ENCODE results near the gene CCL17.

Gene CCL17

DNA sequence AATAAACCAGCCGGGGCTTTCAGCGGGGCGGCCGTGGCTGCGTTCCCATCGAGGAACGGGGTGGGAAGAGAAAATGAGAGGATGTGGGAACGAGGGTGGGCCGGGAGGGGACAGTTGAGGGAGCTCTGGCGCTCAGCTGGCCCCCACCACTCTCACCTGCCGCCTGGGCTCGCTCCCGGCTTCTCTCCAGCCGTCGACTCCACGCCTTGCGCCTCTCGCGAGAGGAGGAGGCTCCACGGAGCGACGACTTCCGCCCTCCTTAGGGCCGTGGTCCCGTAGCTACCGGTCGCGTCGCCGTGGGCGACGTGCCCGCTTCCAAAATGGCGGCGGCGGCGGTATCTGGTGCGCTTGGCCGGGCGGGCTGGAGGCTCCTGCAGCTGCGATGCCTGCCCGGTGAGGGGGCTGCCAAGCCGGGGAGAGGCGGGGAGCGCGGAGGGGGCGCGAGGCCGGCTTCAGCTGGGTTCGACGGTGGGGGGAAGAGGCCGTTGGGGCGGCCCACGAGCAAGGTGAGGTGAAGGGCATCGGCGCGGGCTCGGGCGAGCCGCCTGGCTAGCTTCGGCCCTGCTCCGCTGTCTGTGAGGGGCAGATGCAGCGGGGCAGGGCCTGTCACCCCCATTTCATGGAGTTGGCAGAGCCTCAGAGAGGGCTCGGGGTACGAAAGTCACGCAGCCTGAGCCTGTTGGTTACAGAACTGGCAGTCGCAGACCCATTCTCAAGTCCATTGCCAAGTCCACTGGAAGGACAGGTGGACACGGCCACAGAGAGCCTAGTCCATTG, 42.8 kb downstream of the CCL17 start, which contains the start of the genes CIAPIN1 and COQ9:
Gene CIAPIN1, minus strand, starts transcription at position 200 of the 777 bp plus-strand sequence. CDS start 6,457 bp downstream, outside the sequence.
Gene COQ9, plus strand, starts transcription at position 294 of the 777 bp plus-strand sequence. Its CDS starts 27 bp downstream, at position 321.
- peak within 1 kb of the TSS; percentile 86 to 89 for H3K27ac ChIP-seq (ENCODE audit: low read depth in 2 of 2, low read length in 2 of 2)
- no peaks in the 10 kb centered on the region for H3K9me3 ChIP-seq (ENCODE audit: control insufficient read depth in 2 of 2, low read length in 2 of 2)
- H3K27me3 ChIP-seq (ENCODE audit: control insufficient read depth in 2 of 2, insufficient read depth in 2 of 2, low read length in 2 of 2): no peaks in the 10 kb centered on the region
- peaks cover 11 to 14% of the 10 kb centered on the region in 2 donors for H3K4me1 ChIP-seq (ENCODE audit: control insufficient read depth in 2 of 2, insufficient read depth in 2 of 2, low read length in 2 of 2)
- H3K9ac ChIP-seq (ENCODE audit: low read depth in 1 of 2, low read length in 2 of 2): peak within 1 kb of the TSS; percentile 81 to 95
- H3K4me3 ChIP-seq (ENCODE audit: low read length in 2 of 2): peak within 1 kb of the TSS; percentile 67 to 99
- H3K36me3 ChIP-seq (ENCODE audit: control insufficient read depth in 2 of 2, insufficient read depth in 2 of 2, low read length in 2 of 2): peaks cover 12 to 16% of the 10 kb centered on the region in 2 donors

DNA sequence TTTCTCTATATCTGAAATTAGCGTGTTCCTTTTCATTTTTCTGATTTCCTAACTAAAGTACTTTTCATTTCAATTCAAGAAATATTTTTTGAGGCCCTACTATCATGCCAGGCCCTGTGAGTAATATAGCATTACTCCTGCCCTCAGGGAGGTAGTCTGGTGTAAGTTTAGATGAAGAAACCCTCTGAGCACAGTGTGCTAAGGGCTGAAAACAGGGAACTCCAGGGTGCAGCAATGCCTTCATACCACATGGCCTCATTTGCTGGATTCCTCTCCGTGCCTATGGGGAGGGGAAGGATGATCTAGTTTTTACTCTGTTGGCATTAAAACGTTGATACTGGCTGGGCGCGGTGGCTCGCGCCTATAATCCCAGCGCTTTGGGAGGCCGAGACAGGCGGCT, 47.5 kb downstream of the CCL17 start:
- no peaks in the 10 kb centered on the region for H3K27me3 ChIP-seq (ENCODE audit: control insufficient read depth in 2 of 2, insufficient read depth in 2 of 2, low read length in 2 of 2)
- H3K4me1 ChIP-seq (ENCODE audit: control insufficient read depth in 2 of 2, insufficient read depth in 2 of 2, low read length in 2 of 2): peaks cover 2 to 9% of the 10 kb centered on the region in 2 donors
- no peaks in the 10 kb centered on the region for H3K9me3 ChIP-seq (ENCODE audit: control insufficient read depth in 2 of 2, low read length in 2 of 2)
- H3K4me3 ChIP-seq (ENCODE audit: low read length in 2 of 2): no peak overlapping the region
- H3K9ac ChIP-seq (ENCODE audit: low read depth in 1 of 2, low read length in 2 of 2): no peak overlapping the region
- no peak overlapping the region for H3K27ac ChIP-seq (ENCODE audit: low read depth in 2 of 2, low read length in 2 of 2)
- peaks cover 56% of the 10 kb centered on the region in 2 donors for H3K36me3 ChIP-seq (ENCODE audit: control insufficient read depth in 2 of 2, insufficient read depth in 2 of 2, low read length in 2 of 2)

DNA sequence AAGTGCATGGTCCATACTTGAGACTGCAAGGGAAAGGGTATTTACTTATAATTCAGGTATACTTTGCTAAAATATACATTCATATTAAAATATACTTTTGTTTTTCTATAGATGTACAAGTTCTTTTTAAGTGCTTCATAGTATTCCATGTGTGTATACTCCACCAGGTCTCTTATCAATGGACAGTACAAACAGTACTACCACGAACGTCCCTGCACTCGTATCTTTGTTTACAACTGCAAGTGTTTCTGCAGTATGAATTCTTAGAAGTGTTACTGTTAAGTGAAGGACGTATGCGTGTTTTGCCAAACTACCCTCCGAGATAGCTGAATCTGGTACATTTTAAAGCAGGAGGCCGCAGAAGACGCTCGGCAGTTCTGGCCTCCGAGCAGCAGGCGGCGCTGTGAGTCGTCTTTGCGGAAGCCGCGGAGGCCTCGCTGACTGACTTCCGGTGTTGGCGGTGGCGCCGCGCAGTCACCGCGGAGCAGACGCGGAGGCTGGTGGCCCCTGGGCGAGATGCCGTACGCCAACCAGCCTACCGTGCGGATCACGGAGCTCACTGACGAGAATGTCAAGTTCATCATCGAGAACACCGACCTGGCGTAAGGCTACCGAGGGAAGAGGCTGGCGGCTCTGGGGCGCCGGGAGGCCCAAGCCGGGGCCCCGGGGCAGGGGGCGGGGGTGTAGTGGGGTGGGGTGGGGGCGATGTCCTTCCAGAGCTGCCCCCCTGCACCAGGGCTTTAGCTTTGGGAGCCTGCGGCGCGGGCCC, 57.8 kb downstream of the CCL17 start, which contains the start of gene POLR2C:
Gene POLR2C, plus strand, starts transcription at position 471 of the 769 bp plus-strand sequence. Its CDS starts 46 bp downstream, at position 517.
- H3K4me3 ChIP-seq (ENCODE audit: low read length in 2 of 2): peak within 1 kb of the TSS; percentile 73 to 81
- peaks cover 9 to 13% of the 10 kb centered on the region in 2 donors for H3K4me1 ChIP-seq (ENCODE audit: control insufficient read depth in 2 of 2, insufficient read depth in 2 of 2, low read length in 2 of 2)
- H3K27me3 ChIP-seq (ENCODE audit: control insufficient read depth in 2 of 2, insufficient read depth in 2 of 2, low read length in 2 of 2): no peaks in the 10 kb centered on the region
- peak within 1 kb of the TSS; percentile 71 to 88 for H3K9ac ChIP-seq (ENCODE audit: low read depth in 1 of 2, low read length in 2 of 2)
- no peaks in the 10 kb centered on the region for H3K9me3 ChIP-seq (ENCODE audit: control insufficient read depth in 2 of 2, low read length in 2 of 2)
- peak within 1 kb of the TSS; percentile 40 to 63 for H3K27ac ChIP-seq (ENCODE audit: low read depth in 2 of 2, low read length in 2 of 2)
- peaks cover 50 to 71% of the 10 kb centered on the region in 2 donors for H3K36me3 ChIP-seq (ENCODE audit: control insufficient read depth in 2 of 2, insufficient read depth in 2 of 2, low read length in 2 of 2)

DNA sequence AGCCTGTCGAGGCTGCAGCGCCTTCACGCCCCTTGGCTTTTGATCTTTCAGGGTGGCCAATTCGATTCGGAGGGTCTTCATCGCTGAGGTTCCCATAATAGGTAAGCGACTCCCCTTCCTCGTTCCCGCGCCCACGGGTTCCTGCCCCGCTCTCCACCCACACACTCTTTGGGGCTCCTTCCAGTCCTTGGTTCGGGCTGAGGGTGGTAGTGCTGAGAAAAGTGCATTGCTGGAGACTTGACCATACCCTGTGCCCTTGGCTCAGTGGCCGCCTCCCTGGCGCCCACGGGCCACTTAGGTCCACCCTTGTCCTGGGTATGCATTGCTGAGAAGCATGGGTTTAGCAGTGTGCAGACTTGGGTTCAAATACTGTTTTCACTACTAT, 58.4 kb downstream of the CCL17 start:
- H3K27me3 ChIP-seq (ENCODE audit: control insufficient read depth in 2 of 2, insufficient read depth in 2 of 2, low read length in 2 of 2): no peaks in the 10 kb centered on the region
- peak overlapping the region; percentile 73 to 81 for H3K4me3 ChIP-seq (ENCODE audit: low read length in 2 of 2)
- H3K9ac ChIP-seq (ENCODE audit: low read depth in 1 of 2, low read length in 2 of 2): peak overlapping the region; percentile 71 to 88
- H3K27ac ChIP-seq (ENCODE audit: low read depth in 2 of 2, low read length in 2 of 2): peak overlapping the region in 1 of 2 donors; percentile 63
- peaks cover 44 to 70% of the 10 kb centered on the region in 2 donors for H3K36me3 ChIP-seq (ENCODE audit: control insufficient read depth in 2 of 2, insufficient read depth in 2 of 2, low read length in 2 of 2)
- H3K9me3 ChIP-seq (ENCODE audit: control insufficient read depth in 2 of 2, low read length in 2 of 2): no peaks in the 10 kb centered on the region
- H3K4me1 ChIP-seq (ENCODE audit: control insufficient read depth in 2 of 2, insufficient read depth in 2 of 2, low read length in 2 of 2): peaks cover 9 to 13% of the 10 kb centered on the region in 2 donors

DNA sequence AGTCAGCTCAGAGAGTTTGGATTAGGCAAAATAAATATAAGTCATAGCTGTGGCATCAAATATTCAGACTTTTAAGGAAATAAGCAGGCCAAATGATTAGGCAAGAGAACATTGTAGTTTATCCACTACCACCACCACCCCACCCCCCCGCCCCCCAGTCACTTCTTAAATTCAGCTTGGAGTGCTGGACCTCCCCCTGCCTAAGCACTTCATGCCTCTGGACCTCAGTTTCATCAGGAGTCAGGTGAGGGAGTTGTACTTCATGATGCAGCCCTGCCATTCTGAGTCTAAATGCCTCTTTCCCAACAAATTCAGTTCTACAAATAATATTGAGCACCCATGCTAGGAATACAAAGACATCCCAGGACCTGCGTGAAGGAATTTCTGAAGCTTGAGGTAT, 60.0 kb downstream of the CCL17 start:
- H3K9me3 ChIP-seq (ENCODE audit: control insufficient read depth in 2 of 2, low read length in 2 of 2): no peaks in the 10 kb centered on the region
- no peaks in the 10 kb centered on the region for H3K27me3 ChIP-seq (ENCODE audit: control insufficient read depth in 2 of 2, insufficient read depth in 2 of 2, low read length in 2 of 2)
- H3K36me3 ChIP-seq (ENCODE audit: control insufficient read depth in 2 of 2, insufficient read depth in 2 of 2, low read length in 2 of 2): peaks cover 44 to 69% of the 10 kb centered on the region in 2 donors
- H3K4me3 ChIP-seq (ENCODE audit: low read length in 2 of 2): no peak overlapping the region
- H3K4me1 ChIP-seq (ENCODE audit: control insufficient read depth in 2 of 2, insufficient read depth in 2 of 2, low read length in 2 of 2): peaks cover 9 to 13% of the 10 kb centered on the region in 2 donors
- no peak overlapping the region for H3K9ac ChIP-seq (ENCODE audit: low read depth in 1 of 2, low read length in 2 of 2)
- no peak overlapping the region for H3K27ac ChIP-seq (ENCODE audit: low read depth in 2 of 2, low read length in 2 of 2)

All from mucosa of rectum (tissue), 2 donors.